HEK293 (cell line): ENCODE measurements around the gene RPN2.

Experiments
- EGR2 ChIP-seq: fragments of 450-650 bp; formaldehyde crosslinking; IDR thresholded peaks from 2 replicates; pipeline ENCODE4 v1.5.1; 2016; ENCODE audit warnings: low read depth, missing biosample characterization, missing genetic modification characterization
- KLF10 ChIP-seq: fragments of 450-650 bp; IDR thresholded peaks from 2 replicates; pipeline ENCODE4 v1.5.1; 2018; ENCODE audit warnings: missing biosample characterization, mild to moderate bottlenecking, missing genetic modification characterization
- YY2 ChIP-seq: fragments of 450-650 bp; formaldehyde crosslinking; IDR thresholded peaks from 2 replicates; pipeline ENCODE4 v1.5.1; 2016; ENCODE audit warnings: missing biosample characterization, missing genetic modification characterization
- ZBTB17 ChIP-seq: fragments of 450-650 bp; formaldehyde crosslinking; IDR thresholded peaks from 2 replicates; pipeline ENCODE4 v1.5.1; 2016; ENCODE audit warnings: missing biosample characterization, missing genetic modification characterization
- ZEB2 ChIP-seq: fragments of 450-650 bp; formaldehyde crosslinking; IDR thresholded peaks from 2 replicates; pipeline ENCODE4 v1.5.1; 2016; ENCODE audit warnings: missing biosample characterization, missing genetic modification characterization
- ZIC2 ChIP-seq: fragments of 450-650 bp; formaldehyde crosslinking; IDR thresholded peaks from 2 replicates; pipeline ENCODE4 v1.5.1; 2016; ENCODE audit warnings: missing biosample characterization, missing genetic modification characterization
- ZNF121 ChIP-seq: fragments of 450-650 bp; formaldehyde crosslinking; IDR thresholded peaks from 2 replicates; pipeline ENCODE4 v1.5.1; 2016; ENCODE audit warnings: missing biosample characterization, missing genetic modification characterization
- ZNF2 ChIP-seq: fragments of 450-650 bp; formaldehyde crosslinking; IDR thresholded peaks from 2 replicates; pipeline ENCODE4 v1.5.1; 2016; ENCODE audit warnings: missing biosample characterization, missing genetic modification characterization
- ZNF311 ChIP-seq: fragments of 450-650 bp; formaldehyde crosslinking; IDR thresholded peaks from 2 replicates; pipeline ENCODE4 v1.5.1; 2017; ENCODE audit warnings: missing biosample characterization, missing genetic modification characterization, borderline replicate concordance
- ZNF433 ChIP-seq: fragments of 450-650 bp; formaldehyde crosslinking; IDR thresholded peaks from 2 replicates; pipeline ENCODE4 v1.5.1; 2016; ENCODE audit warnings: missing biosample characterization, missing genetic modification characterization, low read depth
- ZNF48 ChIP-seq: fragments of 450-650 bp; formaldehyde crosslinking; IDR thresholded peaks from 2 replicates; pipeline ENCODE4 v1.5.1; 2016; ENCODE audit warnings: missing biosample characterization, missing genetic modification characterization
- ZNF518A ChIP-seq: fragments of 450-650 bp; formaldehyde crosslinking; conservative IDR thresholded peaks from 2 replicates; pipeline ENCODE4 v1.5.1; 2016; ENCODE audit warnings: low read depth, missing biosample characterization, missing genetic modification characterization
- ZNF544 ChIP-seq: fragments of 450-650 bp; formaldehyde crosslinking; IDR thresholded peaks from 2 replicates; pipeline ENCODE4 v1.5.0; 2017; ENCODE audit warnings: missing biosample characterization, missing genetic modification characterization
- ZNF600 ChIP-seq: fragments of 450-650 bp; formaldehyde crosslinking; IDR thresholded peaks from 2 replicates; pipeline ENCODE4 v1.5.1; 2016; ENCODE audit warnings: missing biosample characterization, missing genetic modification characterization
- ZNF654 ChIP-seq: fragments of 450-650 bp; formaldehyde crosslinking; IDR thresholded peaks from 2 replicates; pipeline ENCODE4 v1.5.1; 2016; ENCODE audit warnings: low read depth, missing biosample characterization, missing genetic modification characterization
- ZNF664 ChIP-seq: fragments of 450-650 bp; formaldehyde crosslinking; IDR thresholded peaks from 2 replicates; pipeline ENCODE4 v1.5.1; 2016; ENCODE audit warnings: missing biosample characterization, missing genetic modification characterization
- ZNF768 ChIP-seq: fragments of 450-650 bp; formaldehyde crosslinking; IDR thresholded peaks from 2 replicates; pipeline ENCODE4 v1.5.1; 2018; ENCODE audit warnings: missing biosample characterization, mild to moderate bottlenecking, missing genetic modification characterization
- TF ChIP-seq, protein P1 (sequence below): fragments of 450-650 bp; IDR thresholded peaks from 2 replicates; pipeline ENCODE4 v1.5.1; 2018; ENCODE audit warnings: missing biosample characterization, mild to moderate bottlenecking, missing genetic modification characterization
- TF ChIP-seq, protein P2 (sequence below): IDR thresholded peaks from 2 replicates; pipeline ENCODE4 v1.6.1; 2011; ENCODE audit warnings: mild to moderate bottlenecking, low read depth, low read length, borderline replicate concordance
- TF ChIP-seq, protein P3 (sequence below): fragments of 450-650 bp; formaldehyde crosslinking; IDR thresholded peaks from 2 replicates; pipeline ENCODE4 v1.5.1; 2016; ENCODE audit warnings: missing biosample characterization, missing genetic modification characterization, borderline replicate concordance
- TF ChIP-seq, protein P4 (sequence below): fragments of 450-650 bp; formaldehyde crosslinking; IDR thresholded peaks from 2 replicates; pipeline ENCODE4 v1.5.1; 2016; ENCODE audit warnings: missing biosample characterization, missing genetic modification characterization

Gene RPN2

GRCh38 chr20:37192137-37192854 lies 13.2 kb downstream of the RPN2 start (continued):
- TF ChIP-seq ZNF518A = no peak
- TF ChIP-seq ZEB2 (tag by site-specific recombination) = peak; percentile 72
- TF ChIP-seq, protein P1, sequence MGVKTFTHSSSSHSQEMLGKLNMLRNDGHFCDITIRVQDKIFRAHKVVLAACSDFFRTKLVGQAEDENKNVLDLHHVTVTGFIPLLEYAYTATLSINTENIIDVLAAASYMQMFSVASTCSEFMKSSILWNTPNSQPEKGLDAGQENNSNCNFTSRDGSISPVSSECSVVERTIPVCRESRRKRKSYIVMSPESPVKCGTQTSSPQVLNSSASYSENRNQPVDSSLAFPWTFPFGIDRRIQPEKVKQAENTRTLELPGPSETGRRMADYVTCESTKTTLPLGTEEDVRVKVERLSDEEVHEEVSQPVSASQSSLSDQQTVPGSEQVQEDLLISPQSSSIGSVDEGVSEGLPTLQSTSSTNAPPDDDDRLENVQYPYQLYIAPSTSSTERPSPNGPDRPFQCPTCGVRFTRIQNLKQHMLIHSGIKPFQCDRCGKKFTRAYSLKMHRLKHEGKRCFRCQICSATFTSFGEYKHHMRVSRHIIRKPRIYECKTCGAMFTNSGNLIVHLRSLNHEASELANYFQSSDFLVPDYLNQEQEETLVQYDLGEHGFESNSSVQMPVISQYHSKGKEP (tag by site-specific recombination) = peak; percentile 20; the same call in 1 of the 2 replicates
- no peak for TF ChIP-seq ZNF433 (tag by site-specific recombination)
- peak; percentile 99 for TF ChIP-seq ZNF664 (tag by site-specific recombination)
- TF ChIP-seq, protein P2, sequence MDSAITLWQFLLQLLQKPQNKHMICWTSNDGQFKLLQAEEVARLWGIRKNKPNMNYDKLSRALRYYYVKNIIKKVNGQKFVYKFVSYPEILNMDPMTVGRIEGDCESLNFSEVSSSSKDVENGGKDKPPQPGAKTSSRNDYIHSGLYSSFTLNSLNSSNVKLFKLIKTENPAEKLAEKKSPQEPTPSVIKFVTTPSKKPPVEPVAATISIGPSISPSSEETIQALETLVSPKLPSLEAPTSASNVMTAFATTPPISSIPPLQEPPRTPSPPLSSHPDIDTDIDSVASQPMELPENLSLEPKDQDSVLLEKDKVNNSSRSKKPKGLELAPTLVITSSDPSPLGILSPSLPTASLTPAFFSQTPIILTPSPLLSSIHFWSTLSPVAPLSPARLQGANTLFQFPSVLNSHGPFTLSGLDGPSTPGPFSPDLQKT = no peak
- peak; percentile 95 for TF ChIP-seq ZBTB17
- no peak for TF ChIP-seq ZNF311
- TF ChIP-seq EGR2 = no peak
- TF ChIP-seq ZIC2 (tag by site-specific recombination) = no peak
- TF ChIP-seq ZNF768 (tag by site-specific recombination) = no peak
- TF ChIP-seq ZNF48 (tag by site-specific recombination) = no peak
- no peak for TF ChIP-seq ZNF121 (tag by site-specific recombination)
- TF ChIP-seq KLF10 = no peak
- peak; percentile 82 for TF ChIP-seq ZNF600
- TF ChIP-seq ZNF544 (tag by site-specific recombination) = no peak
- 0 out of 2 replicates have a peak, but pooled peaks have one; percentile 33 for TF ChIP-seq ZNF2
- TF ChIP-seq ZNF654 (tag by site-specific recombination) = peak; percentile 47
- TF ChIP-seq, protein P3, sequence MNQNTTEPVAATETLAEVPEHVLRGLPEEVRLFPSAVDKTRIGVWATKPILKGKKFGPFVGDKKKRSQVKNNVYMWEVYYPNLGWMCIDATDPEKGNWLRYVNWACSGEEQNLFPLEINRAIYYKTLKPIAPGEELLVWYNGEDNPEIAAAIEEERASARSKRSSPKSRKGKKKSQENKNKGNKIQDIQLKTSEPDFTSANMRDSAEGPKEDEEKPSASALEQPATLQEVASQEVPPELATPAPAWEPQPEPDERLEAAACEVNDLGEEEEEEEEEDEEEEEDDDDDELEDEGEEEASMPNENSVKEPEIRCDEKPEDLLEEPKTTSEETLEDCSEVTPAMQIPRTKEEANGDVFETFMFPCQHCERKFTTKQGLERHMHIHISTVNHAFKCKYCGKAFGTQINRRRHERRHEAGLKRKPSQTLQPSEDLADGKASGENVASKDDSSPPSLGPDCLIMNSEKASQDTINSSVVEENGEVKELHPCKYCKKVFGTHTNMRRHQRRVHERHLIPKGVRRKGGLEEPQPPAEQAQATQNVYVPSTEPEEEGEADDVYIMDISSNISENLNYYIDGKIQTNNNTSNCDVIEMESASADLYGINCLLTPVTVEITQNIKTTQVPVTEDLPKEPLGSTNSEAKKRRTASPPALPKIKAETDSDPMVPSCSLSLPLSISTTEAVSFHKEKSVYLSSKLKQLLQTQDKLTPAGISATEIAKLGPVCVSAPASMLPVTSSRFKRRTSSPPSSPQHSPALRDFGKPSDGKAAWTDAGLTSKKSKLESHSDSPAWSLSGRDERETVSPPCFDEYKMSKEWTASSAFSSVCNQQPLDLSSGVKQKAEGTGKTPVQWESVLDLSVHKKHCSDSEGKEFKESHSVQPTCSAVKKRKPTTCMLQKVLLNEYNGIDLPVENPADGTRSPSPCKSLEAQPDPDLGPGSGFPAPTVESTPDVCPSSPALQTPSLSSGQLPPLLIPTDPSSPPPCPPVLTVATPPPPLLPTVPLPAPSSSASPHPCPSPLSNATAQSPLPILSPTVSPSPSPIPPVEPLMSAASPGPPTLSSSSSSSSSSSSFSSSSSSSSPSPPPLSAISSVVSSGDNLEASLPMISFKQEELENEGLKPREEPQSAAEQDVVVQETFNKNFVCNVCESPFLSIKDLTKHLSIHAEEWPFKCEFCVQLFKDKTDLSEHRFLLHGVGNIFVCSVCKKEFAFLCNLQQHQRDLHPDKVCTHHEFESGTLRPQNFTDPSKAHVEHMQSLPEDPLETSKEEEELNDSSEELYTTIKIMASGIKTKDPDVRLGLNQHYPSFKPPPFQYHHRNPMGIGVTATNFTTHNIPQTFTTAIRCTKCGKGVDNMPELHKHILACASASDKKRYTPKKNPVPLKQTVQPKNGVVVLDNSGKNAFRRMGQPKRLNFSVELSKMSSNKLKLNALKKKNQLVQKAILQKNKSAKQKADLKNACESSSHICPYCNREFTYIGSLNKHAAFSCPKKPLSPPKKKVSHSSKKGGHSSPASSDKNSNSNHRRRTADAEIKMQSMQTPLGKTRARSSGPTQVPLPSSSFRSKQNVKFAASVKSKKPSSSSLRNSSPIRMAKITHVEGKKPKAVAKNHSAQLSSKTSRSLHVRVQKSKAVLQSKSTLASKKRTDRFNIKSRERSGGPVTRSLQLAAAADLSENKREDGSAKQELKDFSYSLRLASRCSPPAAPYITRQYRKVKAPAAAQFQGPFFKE (tag by site-specific recombination) = no peak
- TF ChIP-seq, protein P4, sequence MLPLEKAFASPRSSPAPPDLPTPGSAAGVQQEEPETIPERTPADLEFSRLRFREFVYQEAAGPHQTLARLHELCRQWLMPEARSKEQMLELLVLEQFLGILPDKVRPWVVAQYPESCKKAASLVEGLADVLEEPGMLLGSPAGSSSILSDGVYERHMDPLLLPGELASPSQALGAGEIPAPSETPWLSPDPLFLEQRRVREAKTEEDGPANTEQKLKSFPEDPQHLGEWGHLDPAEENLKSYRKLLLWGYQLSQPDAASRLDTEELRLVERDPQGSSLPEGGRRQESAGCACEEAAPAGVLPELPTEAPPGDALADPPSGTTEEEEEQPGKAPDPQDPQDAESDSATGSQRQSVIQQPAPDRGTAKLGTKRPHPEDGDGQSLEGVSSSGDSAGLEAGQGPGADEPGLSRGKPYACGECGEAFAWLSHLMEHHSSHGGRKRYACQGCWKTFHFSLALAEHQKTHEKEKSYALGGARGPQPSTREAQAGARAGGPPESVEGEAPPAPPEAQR (tag by site-specific recombination) = no peak
- TF ChIP-seq YY2 (tag by site-specific recombination) = no peak
